Measurements from ENCODE around the gene CT83. TPM values are rescaled to one million over a fixed set of nuclear protein-coding genes. Genes with fewer than 3 reads are reported as not detected.

CT83 gene
- polyA plus RNA-seq, 3 donors: not detected

DNA sequence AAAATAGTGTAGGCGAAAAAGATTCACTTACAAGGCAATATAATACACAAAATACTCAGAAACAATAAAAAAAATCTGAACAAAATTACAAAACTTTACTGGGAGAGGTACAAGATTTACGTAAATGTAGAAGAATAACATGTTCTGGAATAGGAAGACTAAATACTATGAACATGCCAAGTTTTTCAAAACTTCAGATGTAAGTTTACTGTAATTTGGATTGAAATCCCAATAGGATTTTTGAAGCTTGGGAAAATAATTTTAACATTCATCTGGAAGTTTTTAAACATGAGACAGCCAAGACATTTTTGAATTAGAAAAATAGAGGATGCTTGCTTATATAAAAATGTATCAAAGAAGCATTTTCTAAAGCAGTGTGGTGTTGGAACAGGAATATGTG, 30.5 kb upstream of the CT83 start:
- H3K27me3 Mint-ChIP-seq (ENCODE audit: low read depth in 3 of 3): peaks cover 1 to 2% (median 2%) of the 10 kb centered on the region in 3 donors
- no peaks in the 10 kb centered on the region for H3K9me3 Mint-ChIP-seq
- no peak overlapping the region for H3K27ac Mint-ChIP-seq
- Histone ChIP-seq H3K4me2 (replicated peaks; ENCODE audit: extremely low read depth, low read length, poor library complexity, severe bottlenecking) (no peak overlapping the region), H3K27ac (ENCODE audit: low read depth in 1 of 2, low read length in 2 of 2) (no peak overlapping the region), H3K27me3 (ENCODE audit: control insufficient read depth in 2 of 2, insufficient read depth in 2 of 2, low read length in 2 of 2) (no peaks in the 10 kb centered on the region), H2AFZ (ENCODE audit: insufficient read depth, low read depth, low read length, poor library complexity, severe bottlenecking) (no peak overlapping the region), H4K20me1 (ENCODE audit: insufficient read depth, low read length) (no peaks in the 10 kb centered on the region), H3K4me1 (ENCODE audit: control insufficient read depth in 1 of 2, insufficient read depth in 2 of 2, low read length in 2 of 2) (no peaks in the 10 kb centered on the region), H3K79me2 (ENCODE audit: insufficient read depth, low read length) (no peaks in the 10 kb centered on the region), H3K4me3 (replicated peaks in 1 of 3; ENCODE audit: low read depth in 2 of 3, low read length in 3 of 3) (no peak overlapping the region), H3K9ac (ENCODE audit: insufficient read depth, low read length, poor library complexity, severe bottlenecking) (no peak overlapping the region), H3K9me3 (replicated peaks in 1 of 2; ENCODE audit: control insufficient read depth in 1 of 2, insufficient read depth in 1 of 2, low read length in 2 of 2) (no peaks in the 10 kb centered on the region), H3K36me3 (replicated peaks in 1 of 2; ENCODE audit: control insufficient read depth in 1 of 2, insufficient read depth in 2 of 2, low read length in 2 of 2) (no peaks in the 10 kb centered on the region)
- TF ChIP-seq, protein P1, sequence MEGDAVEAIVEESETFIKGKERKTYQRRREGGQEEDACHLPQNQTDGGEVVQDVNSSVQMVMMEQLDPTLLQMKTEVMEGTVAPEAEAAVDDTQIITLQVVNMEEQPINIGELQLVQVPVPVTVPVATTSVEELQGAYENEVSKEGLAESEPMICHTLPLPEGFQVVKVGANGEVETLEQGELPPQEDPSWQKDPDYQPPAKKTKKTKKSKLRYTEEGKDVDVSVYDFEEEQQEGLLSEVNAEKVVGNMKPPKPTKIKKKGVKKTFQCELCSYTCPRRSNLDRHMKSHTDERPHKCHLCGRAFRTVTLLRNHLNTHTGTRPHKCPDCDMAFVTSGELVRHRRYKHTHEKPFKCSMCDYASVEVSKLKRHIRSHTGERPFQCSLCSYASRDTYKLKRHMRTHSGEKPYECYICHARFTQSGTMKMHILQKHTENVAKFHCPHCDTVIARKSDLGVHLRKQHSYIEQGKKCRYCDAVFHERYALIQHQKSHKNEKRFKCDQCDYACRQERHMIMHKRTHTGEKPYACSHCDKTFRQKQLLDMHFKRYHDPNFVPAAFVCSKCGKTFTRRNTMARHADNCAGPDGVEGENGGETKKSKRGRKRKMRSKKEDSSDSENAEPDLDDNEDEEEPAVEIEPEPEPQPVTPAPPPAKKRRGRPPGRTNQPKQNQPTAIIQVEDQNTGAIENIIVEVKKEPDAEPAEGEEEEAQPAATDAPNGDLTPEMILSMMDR (IDR thresholded peaks at IDR 0.05): no peak
- intact Hi-C loops (cut with micrococcal nuclease): no loop called here
- H3K4me1 Mint-ChIP-seq: no peaks in the 10 kb centered on the region
- H3K4me3 Mint-ChIP-seq: no peak overlapping the region
- H3K36me3 Mint-ChIP-seq: no peaks in the 10 kb centered on the region
- no peak for DNase-seq
- WGBS (ENCODE audit: insufficient coverage): no CpG with 5 or more reads among the region's 2 CpGs

DNA sequence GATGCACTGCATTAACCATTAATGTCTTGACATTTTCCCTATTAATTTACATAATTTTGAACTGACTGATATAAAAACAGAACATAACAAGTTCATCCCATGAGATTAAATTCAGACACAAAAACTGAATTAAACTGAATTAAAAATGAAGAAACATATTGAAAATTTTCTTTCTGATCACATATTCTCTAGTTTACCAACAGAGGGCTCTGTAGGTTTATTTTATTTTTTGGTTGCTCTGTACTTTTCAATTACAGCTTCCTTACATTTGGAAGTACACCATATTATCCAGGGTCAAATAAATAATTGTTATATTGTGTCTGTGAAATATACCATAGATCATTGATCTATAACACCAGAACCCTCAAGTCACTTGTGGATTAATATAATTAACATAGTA, 27.3 kb upstream of the CT83 start:
- no peak overlapping the region for H3K4me3 ChIP-seq (replicated peaks in 1 of 3; ENCODE audit: low read depth in 2 of 3, low read length in 3 of 3)
- no peaks in the 10 kb centered on the region for H4K20me1 ChIP-seq (ENCODE audit: insufficient read depth, low read length)
- DNase-seq: no peak
- Mint-ChIP-seq H3K4me1 (no peaks in the 10 kb centered on the region), H3K9me3 (no peaks in the 10 kb centered on the region), H3K36me3 (no peaks in the 10 kb centered on the region), H3K27ac (no peak overlapping the region), H3K4me3 (no peak overlapping the region), H3K27me3 (ENCODE audit: low read depth in 3 of 3) (peaks cover 1 to 2% (median 2%) of the 10 kb centered on the region in 3 donors)
- no peaks in the 10 kb centered on the region for H3K36me3 ChIP-seq (replicated peaks in 1 of 2; ENCODE audit: control insufficient read depth in 1 of 2, insufficient read depth in 2 of 2, low read length in 2 of 2)
- H2AFZ ChIP-seq (ENCODE audit: insufficient read depth, low read depth, low read length, poor library complexity, severe bottlenecking): no peak overlapping the region
- H3K27ac ChIP-seq (ENCODE audit: low read depth in 1 of 2, low read length in 2 of 2): no peak overlapping the region
- intact Hi-C loops (cut with micrococcal nuclease): no loop called here
- H3K27me3 ChIP-seq (ENCODE audit: control insufficient read depth in 2 of 2, insufficient read depth in 2 of 2, low read length in 2 of 2): no peaks in the 10 kb centered on the region
- H3K9ac ChIP-seq (ENCODE audit: insufficient read depth, low read length, poor library complexity, severe bottlenecking): no peak overlapping the region
- TF ChIP-seq, protein P1 (IDR thresholded peaks at IDR 0.05): no peak
- no peaks in the 10 kb centered on the region for H3K4me1 ChIP-seq (ENCODE audit: control insufficient read depth in 1 of 2, insufficient read depth in 2 of 2, low read length in 2 of 2)
- H3K9me3 ChIP-seq (replicated peaks in 1 of 2; ENCODE audit: control insufficient read depth in 1 of 2, insufficient read depth in 1 of 2, low read length in 2 of 2): no peaks in the 10 kb centered on the region
- H3K79me2 ChIP-seq (ENCODE audit: insufficient read depth, low read length): no peaks in the 10 kb centered on the region
- H3K4me2 ChIP-seq (replicated peaks; ENCODE audit: extremely low read depth, low read length, poor library complexity, severe bottlenecking): no peak overlapping the region
